Cardiac fibroblast (primary cell): Measurements from ENCODE around the gene TMEM30A.

Source experiments
- DNase-seq, 2 donors: peaks; one replicate each; pipeline versions ENCODE4 v3.0.0 to v3.0.0-alpha.2; 2010; ENCODE audit warnings: low read depth in 2 of 2
- H3K4me3 ChIP-seq, 2 donors: replicated peaks in 1 of 2; 1 replicate in 1 of 2; 2 replicates in 1 of 2; pipeline ENCODE4 v1.5.1; 2011; ENCODE audit warnings: low read depth in 2 of 2, low read length in 2 of 2, mild to moderate bottlenecking in 2 of 2, moderate library complexity in 1 of 2
- TF ChIP-seq, protein P1 (sequence below): IDR thresholded peaks from one replicate; pipeline ENCODE4 v1.5.1; 2011; ENCODE audit warnings: low read depth, mild to moderate bottlenecking, low read length, inconsistent platforms

TMEM30A gene

GRCh38 chr6:75268988-75269354 lies 15.6 kb downstream of the TMEM30A start:
- DNase-seq = no peak
- no peak overlapping the region for H3K4me3 ChIP-seq

GRCh38 chr6:75268121-75268987 lies 16.2 kb downstream of the TMEM30A start:
- peak in 1 of 2 donors; percentile 45 for DNase-seq
- no peak overlapping the region for H3K4me3 ChIP-seq
- TF ChIP-seq, protein P1, sequence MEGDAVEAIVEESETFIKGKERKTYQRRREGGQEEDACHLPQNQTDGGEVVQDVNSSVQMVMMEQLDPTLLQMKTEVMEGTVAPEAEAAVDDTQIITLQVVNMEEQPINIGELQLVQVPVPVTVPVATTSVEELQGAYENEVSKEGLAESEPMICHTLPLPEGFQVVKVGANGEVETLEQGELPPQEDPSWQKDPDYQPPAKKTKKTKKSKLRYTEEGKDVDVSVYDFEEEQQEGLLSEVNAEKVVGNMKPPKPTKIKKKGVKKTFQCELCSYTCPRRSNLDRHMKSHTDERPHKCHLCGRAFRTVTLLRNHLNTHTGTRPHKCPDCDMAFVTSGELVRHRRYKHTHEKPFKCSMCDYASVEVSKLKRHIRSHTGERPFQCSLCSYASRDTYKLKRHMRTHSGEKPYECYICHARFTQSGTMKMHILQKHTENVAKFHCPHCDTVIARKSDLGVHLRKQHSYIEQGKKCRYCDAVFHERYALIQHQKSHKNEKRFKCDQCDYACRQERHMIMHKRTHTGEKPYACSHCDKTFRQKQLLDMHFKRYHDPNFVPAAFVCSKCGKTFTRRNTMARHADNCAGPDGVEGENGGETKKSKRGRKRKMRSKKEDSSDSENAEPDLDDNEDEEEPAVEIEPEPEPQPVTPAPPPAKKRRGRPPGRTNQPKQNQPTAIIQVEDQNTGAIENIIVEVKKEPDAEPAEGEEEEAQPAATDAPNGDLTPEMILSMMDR = no peak

More at GRCh38 chr6:75268988-75269354, 15.6 kb downstream of the TMEM30A start:
- TF ChIP-seq, protein P1 = no peak

DNA sequence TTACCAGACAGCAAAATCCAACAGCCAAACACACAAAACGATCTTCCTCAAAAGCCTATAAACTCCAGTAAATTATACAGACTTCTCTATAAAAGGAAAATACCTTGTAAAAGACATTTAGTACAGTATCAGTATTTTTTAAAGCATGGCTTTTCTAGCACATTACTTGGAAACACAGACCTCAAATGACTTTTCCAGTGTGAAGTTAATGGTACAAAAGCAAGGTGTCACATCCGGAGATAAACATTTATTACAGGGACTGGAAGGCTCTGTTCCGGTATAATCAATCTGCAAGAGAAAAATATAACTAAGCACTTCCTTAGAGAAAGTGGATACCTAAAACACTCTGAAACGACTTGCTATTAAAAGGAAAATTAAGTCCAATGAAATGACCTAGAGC lies 17.1 kb downstream of the TMEM30A start:
- H3K4me3 ChIP-seq = no peak overlapping the region
- TF ChIP-seq, protein P1 = no peak
- no peak for DNase-seq

DNA sequence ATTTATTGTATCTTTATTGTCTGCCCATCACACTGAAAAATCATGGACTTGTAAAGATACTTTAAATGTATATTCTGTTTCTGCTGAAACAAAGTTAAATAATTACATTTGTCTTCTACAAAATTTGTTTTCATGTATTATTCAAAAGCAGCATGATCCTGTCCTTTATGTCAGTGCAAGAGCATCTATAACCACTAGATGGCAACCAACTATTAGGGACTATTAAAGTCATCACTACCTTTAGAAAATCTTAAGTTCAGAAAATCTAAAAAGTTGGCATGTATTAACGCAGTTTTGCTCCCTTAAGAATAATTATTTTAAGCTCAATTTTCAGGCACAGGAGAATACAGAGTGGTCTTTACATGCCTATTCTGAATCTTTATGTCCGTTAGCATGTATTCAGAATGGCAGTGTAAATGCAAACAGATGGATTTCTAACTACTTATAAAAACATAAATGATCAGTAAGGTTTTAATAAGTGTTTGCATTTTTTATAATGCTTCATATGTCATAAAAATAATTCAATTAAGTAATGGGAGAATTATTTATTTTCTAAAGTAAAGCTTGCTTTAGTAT lies 17.8 kb downstream of the TMEM30A start:
- DNase-seq = peak; percentile 75 to 79
- no peak overlapping the region for H3K4me3 ChIP-seq
- TF ChIP-seq, protein P1 = peak; percentile 75

GRCh38 chr6:75263401-75263750 lies 21.2 kb downstream of the TMEM30A start:
- no peak for DNase-seq
- TF ChIP-seq, protein P1 = no peak
- H3K4me3 ChIP-seq = no peak overlapping the region

DNA sequence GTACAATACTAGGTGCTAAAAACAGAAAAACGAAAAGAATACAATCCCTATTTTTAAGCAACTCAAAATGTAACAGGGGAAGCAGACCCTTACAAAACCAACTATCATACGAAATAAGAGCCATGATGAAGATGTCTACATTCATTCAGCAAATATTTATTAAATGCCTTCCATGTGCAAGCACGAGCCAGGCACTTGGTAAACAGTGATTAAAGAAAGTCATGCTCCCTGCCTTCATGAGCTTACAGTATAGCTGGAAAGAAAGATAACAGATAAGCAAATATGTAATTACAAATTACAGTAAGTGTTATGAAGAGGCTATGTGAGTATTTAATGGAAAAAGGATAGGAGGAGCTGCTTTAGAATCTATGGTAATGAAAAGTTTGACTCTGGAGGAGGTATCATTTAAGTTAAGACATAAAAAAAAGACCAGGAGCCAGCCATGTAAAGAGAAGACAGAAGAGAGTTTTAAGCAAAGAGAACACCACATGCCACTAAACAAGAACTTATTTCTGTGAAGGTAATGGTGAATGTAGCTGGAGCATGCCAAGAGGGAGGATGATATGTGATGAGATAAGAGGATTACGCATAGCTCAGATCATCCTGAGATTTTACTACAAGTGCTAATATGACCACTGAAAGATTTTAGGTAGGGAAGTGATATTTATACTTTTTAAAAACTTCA lies 21.7 kb downstream of the TMEM30A start:
- no peak overlapping the region for H3K4me3 ChIP-seq
- DNase-seq = no peak
- TF ChIP-seq, protein P1 = no peak
